ENCODE measurements around the gene NXPE3.

NXPE3 gene

DNA sequence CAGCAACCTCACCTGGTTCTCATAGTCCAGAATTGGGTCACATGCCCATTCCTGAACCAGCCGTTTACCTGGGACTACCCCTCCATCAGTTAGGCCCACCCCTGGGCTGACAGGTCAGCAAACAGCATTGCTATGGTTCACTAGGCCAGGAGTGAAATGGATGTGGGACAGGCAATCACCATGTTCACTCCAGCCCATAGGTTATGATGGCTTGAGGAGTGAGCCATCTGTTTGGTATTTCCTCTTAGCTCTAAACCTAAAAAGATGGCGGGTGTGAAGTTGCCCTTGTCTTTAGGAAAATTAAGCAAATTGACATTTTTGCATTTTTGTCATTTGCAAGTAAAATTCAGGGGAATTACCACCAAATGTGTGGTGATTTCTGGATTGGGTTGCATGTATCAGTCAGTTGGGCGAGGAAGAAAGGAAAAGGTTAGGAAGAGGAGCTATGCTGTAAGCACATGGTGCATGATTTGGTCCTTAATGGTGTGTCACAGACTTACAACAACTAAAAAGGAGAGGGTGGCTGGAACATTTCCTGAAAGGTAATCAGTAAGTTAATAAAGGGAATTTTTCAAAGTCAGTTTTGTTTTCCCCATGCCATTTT, 17.2 kb downstream of the NXPE3 start:
- no peaks in the 10 kb centered on the region for H3K27me3 ChIP-seq (ENCODE audit: insufficient read depth, low read depth, severe bottlenecking)
- no peak overlapping the region for H3K27ac ChIP-seq
- TF ChIP-seq, protein P1, sequence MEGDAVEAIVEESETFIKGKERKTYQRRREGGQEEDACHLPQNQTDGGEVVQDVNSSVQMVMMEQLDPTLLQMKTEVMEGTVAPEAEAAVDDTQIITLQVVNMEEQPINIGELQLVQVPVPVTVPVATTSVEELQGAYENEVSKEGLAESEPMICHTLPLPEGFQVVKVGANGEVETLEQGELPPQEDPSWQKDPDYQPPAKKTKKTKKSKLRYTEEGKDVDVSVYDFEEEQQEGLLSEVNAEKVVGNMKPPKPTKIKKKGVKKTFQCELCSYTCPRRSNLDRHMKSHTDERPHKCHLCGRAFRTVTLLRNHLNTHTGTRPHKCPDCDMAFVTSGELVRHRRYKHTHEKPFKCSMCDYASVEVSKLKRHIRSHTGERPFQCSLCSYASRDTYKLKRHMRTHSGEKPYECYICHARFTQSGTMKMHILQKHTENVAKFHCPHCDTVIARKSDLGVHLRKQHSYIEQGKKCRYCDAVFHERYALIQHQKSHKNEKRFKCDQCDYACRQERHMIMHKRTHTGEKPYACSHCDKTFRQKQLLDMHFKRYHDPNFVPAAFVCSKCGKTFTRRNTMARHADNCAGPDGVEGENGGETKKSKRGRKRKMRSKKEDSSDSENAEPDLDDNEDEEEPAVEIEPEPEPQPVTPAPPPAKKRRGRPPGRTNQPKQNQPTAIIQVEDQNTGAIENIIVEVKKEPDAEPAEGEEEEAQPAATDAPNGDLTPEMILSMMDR (IDR thresholded peaks at IDR 0.05; ENCODE audit: low read depth, low read length), result no peak
- DNase-seq, result no peak
- H3K9me3 ChIP-seq (ENCODE audit: severe bottlenecking), result no peaks in the 10 kb centered on the region
- no peak overlapping the region for H3K4me3 ChIP-seq (ENCODE audit: low read depth, low read length)
- H3K36me3 ChIP-seq, result 0 out of 2 replicates have a peak, but pooled peaks cover 5% of the 10 kb centered on the region

DNA sequence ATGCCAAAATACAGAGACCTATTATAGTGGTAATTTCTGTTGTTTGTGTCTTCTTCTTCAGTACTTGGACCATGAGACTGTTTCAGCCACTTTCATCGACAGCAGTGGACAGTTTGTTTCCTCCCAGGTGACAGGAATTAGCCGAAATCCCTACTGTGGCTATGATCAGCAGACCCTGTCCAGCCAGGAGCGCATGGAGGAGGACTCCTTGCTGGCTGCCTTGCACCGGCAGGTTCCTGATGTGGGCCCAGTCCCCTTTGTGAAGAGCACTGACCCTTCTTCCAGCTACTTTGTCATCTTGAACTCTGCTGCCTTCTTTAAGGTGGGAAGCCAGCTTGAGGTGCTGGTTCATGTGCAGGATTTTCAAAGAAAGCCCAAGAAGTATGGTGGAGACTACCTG, 22.2 kb downstream of the NXPE3 start:
- Histone ChIP-seq H3K27me3 (ENCODE audit: insufficient read depth, low read depth, severe bottlenecking) (no peaks in the 10 kb centered on the region), H3K9me3 (ENCODE audit: severe bottlenecking) (no peaks in the 10 kb centered on the region), H3K4me3 (ENCODE audit: low read depth, low read length) (no peak overlapping the region), H3K36me3 (no peaks in the 10 kb centered on the region; the same call in 1 of the 2 replicates), H3K27ac (no peak overlapping the region)
- TF ChIP-seq, protein P1 (IDR thresholded peaks at IDR 0.05; ENCODE audit: low read depth, low read length), result no peak
- DNase-seq, result no peak

DNA sequence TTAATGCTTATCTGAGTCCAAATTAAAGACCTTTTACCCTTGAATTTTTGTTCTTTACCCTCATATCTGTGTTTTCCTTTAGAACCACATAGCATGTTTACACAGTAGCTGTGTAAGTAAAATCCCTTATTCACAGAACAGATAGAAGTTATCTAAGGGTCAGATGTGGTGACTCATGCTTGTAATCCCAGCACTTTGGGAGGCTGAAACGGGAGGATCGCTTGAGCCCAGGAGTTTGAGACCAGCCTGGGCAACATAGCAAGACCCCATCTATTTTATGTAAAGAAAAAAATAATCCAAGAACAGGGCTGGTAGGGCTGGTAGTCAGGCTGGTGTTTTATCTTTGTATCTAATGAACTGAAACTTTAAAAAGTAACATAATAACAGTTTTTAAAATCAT, 23.2 kb downstream of the NXPE3 start:
- Histone ChIP-seq H3K27ac (no peak overlapping the region), H3K36me3 (no peaks in the 10 kb centered on the region; the same call in 1 of the 2 replicates), H3K4me3 (ENCODE audit: low read depth, low read length) (no peak overlapping the region), H3K9me3 (ENCODE audit: severe bottlenecking) (no peaks in the 10 kb centered on the region), H3K27me3 (ENCODE audit: insufficient read depth, low read depth, severe bottlenecking) (no peaks in the 10 kb centered on the region)
- TF ChIP-seq, protein P1 (IDR thresholded peaks at IDR 0.05; ENCODE audit: low read depth, low read length), result no peak
- DNase-seq, result no peak

DNA sequence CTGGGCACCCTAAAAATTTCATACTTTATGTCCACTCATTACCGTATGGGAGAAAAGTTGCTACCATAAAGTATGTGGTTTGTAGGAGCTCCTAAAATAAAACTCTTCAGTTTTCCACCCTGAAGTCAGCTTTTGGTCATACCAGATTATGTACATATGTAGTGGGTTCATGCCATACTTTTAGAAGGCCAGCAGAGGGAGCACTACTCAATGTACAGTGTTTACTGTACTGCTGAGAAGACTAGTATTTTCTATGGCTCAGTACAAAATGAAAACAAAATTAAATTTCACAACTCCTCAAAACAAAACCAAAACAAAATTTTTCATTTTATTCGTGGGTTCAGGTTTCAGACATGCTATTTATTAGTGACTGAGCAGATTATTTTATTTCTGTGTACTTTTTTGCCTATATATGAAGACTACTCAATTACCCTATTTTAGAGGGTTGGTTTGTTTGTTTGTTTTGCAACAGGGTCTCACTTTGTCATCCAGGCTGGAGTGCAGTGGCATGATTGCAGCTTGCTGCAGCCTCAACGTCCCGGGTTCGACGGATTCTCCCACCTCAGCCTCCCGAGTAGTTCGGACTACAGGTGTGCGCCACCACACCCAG, 24.3 kb downstream of the NXPE3 start:
- Histone ChIP-seq H3K27me3 (ENCODE audit: insufficient read depth, low read depth, severe bottlenecking) (no peaks in the 10 kb centered on the region), H3K9me3 (ENCODE audit: severe bottlenecking) (no peaks in the 10 kb centered on the region), H3K4me3 (ENCODE audit: low read depth, low read length) (no peak overlapping the region), H3K36me3 (no peaks in the 10 kb centered on the region; the same call in 1 of the 2 replicates), H3K27ac (no peak overlapping the region)
- TF ChIP-seq, protein P1 (IDR thresholded peaks at IDR 0.05; ENCODE audit: low read depth, low read length), result peak; percentile 56
- peak; percentile 33 for DNase-seq

DNA sequence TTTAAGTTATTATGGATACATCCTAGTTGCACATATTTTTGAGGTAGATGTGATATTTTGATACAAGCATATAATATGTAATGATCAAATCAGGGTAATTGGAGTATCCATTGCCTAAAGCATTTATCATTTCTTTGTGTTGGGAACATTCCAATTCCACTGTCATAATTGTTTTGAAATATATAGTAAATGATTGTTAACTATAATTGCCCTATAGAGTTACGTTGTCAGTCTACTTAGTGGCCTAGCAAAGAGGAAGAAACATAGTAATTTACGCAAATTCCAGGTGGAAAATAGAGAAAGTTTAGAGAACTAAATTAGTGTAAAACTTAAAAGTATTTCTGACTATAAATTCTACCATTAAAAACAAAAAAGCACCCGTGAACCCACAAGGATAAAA, 24.9 kb downstream of the NXPE3 start:
- TF ChIP-seq, protein P1 (IDR thresholded peaks at IDR 0.05; ENCODE audit: low read depth, low read length), result no peak
- no peak overlapping the region for H3K4me3 ChIP-seq (ENCODE audit: low read depth, low read length)
- no peak for DNase-seq
- H3K9me3 ChIP-seq (ENCODE audit: severe bottlenecking), result no peaks in the 10 kb centered on the region
- no peaks in the 10 kb centered on the region; the same call in 1 of the 2 replicates for H3K36me3 ChIP-seq
- H3K27me3 ChIP-seq (ENCODE audit: insufficient read depth, low read depth, severe bottlenecking), result no peaks in the 10 kb centered on the region
- no peak overlapping the region for H3K27ac ChIP-seq
